ENCODE measurements around the gene MDC1. TPM values are rescaled to one million over a fixed set of nuclear protein-coding genes. Genes with fewer than 3 reads are reported as not detected.

Gene MDC1
- total and polyA plus RNA-seq, 4 experiments from 2014 or later: 9.8 to 73.5 (median 60.7) TPM; not detected in 1

- H3K4me1 ChIP-seq (ENCODE audit: insufficient read depth, low read length): peaks cover 45% of the 10 kb centered on the region
- H3K27ac ChIP-seq (ENCODE audit: low read depth, low read length): peak overlapping the region; percentile 94
- peaks cover 0 to 3% (median 0%) of the 10 kb centered on the region in 8 donors for H3K9me3 Mint-ChIP-seq
- peak overlapping the region; percentile 93 to 99 for H3K4me3 ChIP-seq (ENCODE audit: low read length in 2 of 2)
- peaks cover 47 to 64% of the 10 kb centered on the region in 2 donors for H3K36me3 Mint-ChIP-seq
- ChIA-PET POLR2A (ENCODE audit: partially characterized antibody) (interaction anchor here (0.9 to 29.9 kb wide), 5 partner anchors 26 to 671 kb away, joined by 3 to 1474 read pairs (median 9); partner anchors contain the start of genes MDC1, MRPS18B, NRM and PPP1R10), CTCF (ENCODE audit: partially characterized antibody) (interaction anchor here (0.7 to 19.9 kb wide), 4 partner anchors 10 to 142 kb away, joined by 3 to 865 read pairs (median 4); partner anchors contain the start of genes MDC1 and TUBB)
- peaks cover 5% of the 10 kb centered on the region for H3K36me3 ChIP-seq (ENCODE audit: insufficient read depth, low read length)
- H3K9me3 ChIP-seq (ENCODE audit: control insufficient read depth in 1 of 2, low read length in 2 of 2): no peaks in the 10 kb centered on the region
- intact Hi-C loops (cut with micrococcal nuclease): loop anchor here (2.0 kb wide), 1 partner anchor 67 kb away; the partner anchor contains the start of genes MRPS18B and PPP1R10
- DNase-seq: no peak
- H3K4me3 Mint-ChIP-seq: peak overlapping the region; percentile 97 to 100 (median 99)
- no peaks in the 10 kb centered on the region for H3K27me3 Mint-ChIP-seq
- H3K4me1 Mint-ChIP-seq: peaks cover 26 to 75% (median 38%) of the 10 kb centered on the region in 4 donors
- no peaks in the 10 kb centered on the region for H3K27me3 ChIP-seq (ENCODE audit: insufficient read depth, low read length)
- peak overlapping the region; percentile 96 to 99 (median 98) for H3K27ac Mint-ChIP-seq
Measured at GRCh38 chr6:30683980-30684338, 33.1 kb downstream of the MDC1 start.

DNA sequence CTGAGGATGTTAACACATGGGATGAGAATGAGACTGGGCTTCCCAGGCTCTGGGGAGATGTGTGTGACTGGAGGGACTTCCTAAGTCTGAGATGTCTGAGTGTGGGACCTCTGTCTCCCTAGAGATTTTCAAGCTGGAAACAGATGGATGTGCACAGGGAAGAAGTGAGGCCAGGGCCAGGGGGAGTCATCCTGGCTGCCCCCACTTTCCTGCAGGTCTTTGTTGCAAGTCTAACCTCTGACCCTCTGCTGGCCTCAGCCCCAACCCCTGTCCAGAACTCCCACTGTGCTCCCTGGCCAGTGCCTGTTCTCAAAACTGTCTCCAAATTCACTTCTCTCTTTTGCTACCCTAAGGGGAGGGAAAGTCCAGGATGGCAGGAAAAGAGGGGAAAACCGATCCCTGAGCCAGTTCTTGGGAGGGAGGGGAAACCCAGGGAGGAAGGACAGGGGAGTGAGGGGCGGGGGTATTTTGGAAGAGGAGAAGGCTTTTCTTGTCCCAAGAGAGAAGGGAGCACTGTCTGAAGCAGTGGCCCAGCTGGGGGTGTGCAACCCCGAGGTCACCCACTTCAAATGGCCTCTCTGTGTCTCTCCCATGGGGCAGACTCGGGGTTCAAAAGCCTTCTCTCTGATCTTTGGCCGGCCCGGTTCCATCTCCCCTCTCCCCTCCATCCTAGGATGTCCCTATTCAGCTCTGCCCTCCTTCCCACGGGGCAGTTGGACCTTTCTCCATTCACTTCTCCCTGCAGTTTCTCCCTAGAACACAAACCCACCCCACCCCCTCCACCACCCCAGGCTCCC is 33.7 kb downstream of the MDC1 start:
- Mint-ChIP-seq H3K4me3 (peak overlapping the region; percentile 97 to 100 (median 99)), H3K36me3 (peaks cover 50 to 69% of the 10 kb centered on the region in 2 donors), H3K4me1 (peaks cover 24 to 72% (median 36%) of the 10 kb centered on the region in 4 donors), H3K27me3 (no peaks in the 10 kb centered on the region), H3K9me3 (peaks cover 0 to 3% (median 0%) of the 10 kb centered on the region in 8 donors), H3K27ac (peak overlapping the region; percentile 96 to 99 (median 98))
- intact Hi-C loops (cut with micrococcal nuclease): loop anchor here (2.0 kb wide), 1 partner anchor 67 kb away; the partner anchor contains the start of genes MRPS18B and PPP1R10
- no peak for DNase-seq
- ChIA-PET CTCF (ENCODE audit: partially characterized antibody) (interaction anchor here (1.4 to 19.9 kb wide), 2 partner anchors 44 to 85 kb away, joined by 3 to 865 read pairs; partner anchors contain the start of genes MDC1 and TUBB), POLR2A (ENCODE audit: partially characterized antibody) (interaction anchor here (0.9 to 29.9 kb wide), 12 partner anchors 11 to 671 kb away, joined by 3 to 1474 read pairs (median 6); partner anchors contain the start of genes DHX16, GNL1, MDC1 and MRPS18B)
- H3K4me1 ChIP-seq (ENCODE audit: insufficient read depth, low read length): peaks cover 44% of the 10 kb centered on the region
- peaks cover 10% of the 10 kb centered on the region for H3K36me3 ChIP-seq (ENCODE audit: insufficient read depth, low read length)
- no peaks in the 10 kb centered on the region for H3K9me3 ChIP-seq (ENCODE audit: control insufficient read depth in 1 of 2, low read length in 2 of 2)
- peak overlapping the region; percentile 94 for H3K27ac ChIP-seq (ENCODE audit: low read depth, low read length)
- H3K27me3 ChIP-seq (ENCODE audit: insufficient read depth, low read length): no peaks in the 10 kb centered on the region
- H3K4me3 ChIP-seq (ENCODE audit: low read length in 2 of 2): peak overlapping the region; percentile 93 to 99

DNA sequence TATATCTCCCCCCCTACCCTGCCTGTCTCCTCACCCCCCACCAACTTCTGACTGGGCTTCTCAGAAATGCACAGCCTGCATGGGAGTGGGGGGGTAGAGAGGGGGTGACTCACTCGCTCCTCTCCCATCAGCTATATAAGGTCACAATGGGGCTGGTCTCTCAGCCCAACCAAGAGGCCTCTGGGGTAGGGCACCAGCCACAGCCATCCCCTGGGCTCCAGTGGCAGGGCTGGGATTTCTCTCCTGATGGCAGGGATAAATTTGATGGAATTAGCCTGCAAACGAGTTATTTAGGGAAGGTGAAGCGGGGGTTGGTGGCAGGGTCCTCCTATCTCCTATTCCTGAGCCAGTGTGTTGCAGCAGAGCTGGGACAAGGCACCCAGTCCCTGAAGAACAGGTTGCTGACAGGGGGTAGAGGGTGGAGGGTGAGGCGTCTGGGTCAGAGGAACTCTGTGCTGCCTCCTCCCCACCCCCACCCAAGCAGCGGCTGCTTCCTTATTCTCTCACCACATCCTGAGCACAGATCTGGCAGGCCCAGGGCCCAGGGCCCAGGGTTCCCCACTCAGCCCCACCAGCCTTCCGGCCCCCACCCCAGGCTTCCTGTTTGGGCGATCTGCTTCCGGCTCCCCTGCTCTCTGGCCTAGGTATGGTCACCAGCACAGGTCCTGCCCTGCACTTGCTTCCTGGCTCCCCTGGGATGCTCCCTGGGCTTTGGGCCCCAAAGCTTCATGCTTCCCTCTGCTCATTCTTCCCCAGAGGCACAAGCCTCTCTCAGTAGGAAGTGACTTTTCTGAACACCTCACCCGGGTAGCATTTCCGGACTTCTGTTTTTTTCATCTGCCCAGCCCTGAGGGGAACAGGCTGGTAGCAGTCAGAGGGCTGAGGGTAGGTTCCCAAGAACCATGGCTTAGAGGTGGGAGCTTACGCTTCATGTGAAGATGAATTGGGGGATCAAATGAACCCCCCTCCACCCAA is 34.7 kb downstream of the MDC1 start:
- ChIA-PET POLR2A (ENCODE audit: partially characterized antibody) (interaction anchor here (0.8 to 29.9 kb wide), 15 partner anchors 11 to 469 kb away, joined by 3 to 1474 read pairs (median 6); partner anchors contain the start of genes ABCF1, DHX16, FLOT1 and GNL1), CTCF (ENCODE audit: partially characterized antibody) (interaction anchor here (1.2 to 19.9 kb wide), 7 partner anchors 10 to 200 kb away, joined by 3 to 865 read pairs (median 4); partner anchors contain the start of genes DHX16, MDC1 and TUBB)
- Histone ChIP-seq H3K9me3 (ENCODE audit: control insufficient read depth in 1 of 2, low read length in 2 of 2) (no peaks in the 10 kb centered on the region), H3K27me3 (ENCODE audit: insufficient read depth, low read length) (no peaks in the 10 kb centered on the region), H3K27ac (ENCODE audit: low read depth, low read length) (peak overlapping the region; percentile 94), H3K4me3 (ENCODE audit: low read length in 2 of 2) (peak overlapping the region; percentile 93 to 99), H3K36me3 (ENCODE audit: insufficient read depth, low read length) (peaks cover 15% of the 10 kb centered on the region), H3K4me1 (ENCODE audit: insufficient read depth, low read length) (peaks cover 34% of the 10 kb centered on the region)
- H3K27ac Mint-ChIP-seq: peak overlapping the region; percentile 96 to 99 (median 98)
- H3K4me1 Mint-ChIP-seq: peaks cover 18 to 63% (median 30%) of the 10 kb centered on the region in 4 donors
- H3K4me3 Mint-ChIP-seq: peak overlapping the region; percentile 97 to 100 (median 99)
- intact Hi-C loops (cut with micrococcal nuclease): loop anchor here (1.0 to 2.0 kb wide), 5 partner anchors 8 to 66 kb away; partner anchors contain the start of genes DHX16, MDC1, MRPS18B and NRM
- no peaks in the 10 kb centered on the region for H3K27me3 Mint-ChIP-seq
- DNase-seq: peak; percentile 86 to 95 (median 90)
- H3K9me3 Mint-ChIP-seq: peaks cover 0 to 3% (median 0%) of the 10 kb centered on the region in 8 donors
- peaks cover 50 to 68% of the 10 kb centered on the region in 2 donors for H3K36me3 Mint-ChIP-seq

DNA sequence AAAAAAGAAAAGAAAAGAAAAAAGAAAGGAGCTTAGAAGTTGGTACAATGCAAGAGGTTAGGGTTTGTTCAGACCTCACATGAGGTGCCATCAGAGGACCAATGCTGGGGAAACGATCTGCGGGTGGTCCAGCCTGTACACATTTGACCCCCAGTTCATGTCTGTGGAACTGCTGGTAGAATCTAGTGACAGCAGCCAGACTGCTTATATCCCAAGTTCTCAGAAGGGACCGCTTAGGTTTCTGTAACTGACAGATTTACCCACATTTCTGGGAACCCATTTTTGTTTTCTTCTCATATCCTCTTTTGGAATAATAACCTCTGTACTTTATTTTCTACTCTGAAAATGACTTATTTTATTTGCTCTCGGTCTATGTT is 35.3 kb downstream of the MDC1 start:
- peaks cover 0 to 3% (median 0%) of the 10 kb centered on the region in 8 donors for H3K9me3 Mint-ChIP-seq
- H3K27ac ChIP-seq (ENCODE audit: low read depth, low read length): peak overlapping the region; percentile 94
- DNase-seq: no peak
- no peaks in the 10 kb centered on the region for H3K9me3 ChIP-seq (ENCODE audit: control insufficient read depth in 1 of 2, low read length in 2 of 2)
- H3K4me1 Mint-ChIP-seq: peaks cover 18 to 63% (median 30%) of the 10 kb centered on the region in 4 donors
- H3K27ac Mint-ChIP-seq: peak overlapping the region; percentile 96 to 99 (median 98)
- no peaks in the 10 kb centered on the region for H3K27me3 ChIP-seq (ENCODE audit: insufficient read depth, low read length)
- H3K36me3 ChIP-seq (ENCODE audit: insufficient read depth, low read length): peaks cover 21% of the 10 kb centered on the region
- H3K27me3 Mint-ChIP-seq: no peaks in the 10 kb centered on the region
- H3K4me3 ChIP-seq (ENCODE audit: low read length in 2 of 2): peak overlapping the region; percentile 93 to 99
- CTCF ChIA-PET (ENCODE audit: partially characterized antibody): interaction anchor here (1.1 to 19.9 kb wide), 8 partner anchors 9 to 200 kb away, joined by 3 to 865 read pairs (median 4); partner anchors contain the start of genes DHX16, MDC1 and TUBB
- intact Hi-C loops (cut with micrococcal nuclease): loop anchor here (1.0 to 2.0 kb wide), 5 partner anchors 8 to 65 kb away; partner anchors contain the start of genes DHX16, MDC1, MRPS18B and NRM
- H3K4me3 Mint-ChIP-seq: peak overlapping the region; percentile 97 to 100 (median 99)
- POLR2A ChIA-PET (ENCODE audit: partially characterized antibody): interaction anchor here (0.6 to 29.9 kb wide), 12 partner anchors 10 to 515 kb away, joined by 3 to 1474 read pairs (median 6); partner anchors contain the start of genes ABCF1, DHX16, FLOT1 and MDC1
- H3K36me3 Mint-ChIP-seq: peaks cover 57 to 68% of the 10 kb centered on the region in 2 donors
- peaks cover 35% of the 10 kb centered on the region for H3K4me1 ChIP-seq (ENCODE audit: insufficient read depth, low read length)

DNA sequence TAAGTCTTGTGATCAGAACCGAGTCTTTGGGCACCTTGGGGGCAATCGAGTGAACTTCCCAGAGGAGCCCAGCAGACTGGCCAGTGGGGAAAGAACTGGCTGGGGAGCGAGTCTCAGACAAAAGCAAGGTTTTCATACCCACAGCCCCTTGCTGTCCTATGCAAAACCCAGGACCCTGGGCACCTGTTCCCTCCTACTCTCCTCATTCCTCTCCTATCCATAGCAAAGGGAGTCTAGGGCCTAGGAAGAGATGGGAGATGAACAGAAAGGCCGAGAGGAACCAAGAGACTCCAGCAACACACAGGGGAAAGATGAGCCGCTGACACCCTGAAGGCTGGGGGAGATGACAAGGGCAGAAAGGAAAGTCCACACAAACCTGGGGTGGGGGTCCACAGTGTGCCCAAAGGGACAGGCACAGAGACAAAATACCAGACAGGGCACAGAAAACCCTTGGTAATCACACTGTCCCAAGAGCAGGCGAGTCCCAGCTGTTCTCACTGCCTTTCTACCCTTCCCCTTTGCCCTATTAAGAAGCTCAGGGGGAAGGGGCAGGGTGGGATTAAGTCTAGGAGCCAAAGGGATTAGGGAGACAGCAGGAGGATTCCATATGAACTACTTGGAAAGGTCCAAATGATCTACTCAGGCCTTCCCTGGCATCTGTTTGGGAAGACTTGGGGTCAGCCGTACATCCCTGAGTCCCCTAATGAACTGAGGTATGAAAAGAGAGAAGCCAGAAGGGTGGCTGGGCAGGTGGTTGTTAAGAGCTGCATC is 37.1 kb downstream of the MDC1 start:
- Mint-ChIP-seq H3K9me3 (peaks cover 0 to 1% (median 0%) of the 10 kb centered on the region in 8 donors), H3K4me1 (peaks cover 17 to 61% (median 34%) of the 10 kb centered on the region in 4 donors), H3K4me3 (peak overlapping the region; percentile 97 to 100 (median 99)), H3K36me3 (peaks cover 60 to 64% of the 10 kb centered on the region in 2 donors), H3K27me3 (no peaks in the 10 kb centered on the region), H3K27ac (peak overlapping the region; percentile 88 to 99 (median 91))
- CTCF ChIA-PET (ENCODE audit: partially characterized antibody): interaction anchor here (0.7 to 19.9 kb wide), 24 partner anchors 8 to 198 kb away, joined by 3 to 865 read pairs (median 4); partner anchors contain the start of genes MDC1, MRPS18B, NRM and TUBB
- H3K4me3 ChIP-seq (ENCODE audit: low read length in 2 of 2): peak overlapping the region; percentile 70 to 93
- peaks cover 38% of the 10 kb centered on the region for H3K4me1 ChIP-seq (ENCODE audit: insufficient read depth, low read length)
- peak overlapping the region; percentile 94 for H3K27ac ChIP-seq (ENCODE audit: low read depth, low read length)
- no peaks in the 10 kb centered on the region for H3K27me3 ChIP-seq (ENCODE audit: insufficient read depth, low read length)
- peaks cover 32% of the 10 kb centered on the region for H3K36me3 ChIP-seq (ENCODE audit: insufficient read depth, low read length)
- intact Hi-C loops (cut with micrococcal nuclease): loop anchor here (1.0 kb wide), 3 partner anchors 42 to 407 kb away; no protein-coding TSS in a partner anchor
- POLR2A ChIA-PET (ENCODE audit: partially characterized antibody): interaction anchor here (0.7 to 29.9 kb wide), 12 partner anchors 8 to 466 kb away, joined by 3 to 1474 read pairs (median 6); partner anchors contain the start of genes DHX16, FLOT1, MDC1 and MRPS18B
- H3K9me3 ChIP-seq (ENCODE audit: control insufficient read depth in 1 of 2, low read length in 2 of 2): no peaks in the 10 kb centered on the region
- DNase-seq: no peak

All from CD4-positive, alpha-beta memory T cell (primary cell).